Measurements from ENCODE around the gene TTC27. TPM values are rescaled to one million over a fixed set of nuclear protein-coding genes. Genes with fewer than 3 reads are reported as not detected.
A peak's percentile ranks its signal among the peaks of the same experiment; 100 is the strongest.

The TTC27 gene
- 10 to 100 TPM; 11.0 to 16.4 (median 11.3) TPM for total RNA-seq

GRCh38 chr2:32627814-32628579 lies at the start of gene TTC27:
Gene TTC27, plus strand, starts transcription at chr2:32628050. Its CDS starts 243 bp downstream, at chr2:32628293.
- DNase-seq (ENCODE audit: low spot score in 2 of 2): peak; percentile 95 to 99
- peak within 1 kb of the TSS; percentile 95 for H3K4me3 ChIP-seq (ENCODE audit: low read depth, poor library complexity, severe bottlenecking)
- 0 to 1% methylated on average over 39 of the region's 39 CpGs for WGBS, 2 donors
- intact Hi-C loops (cut with DNase I; ENCODE audit: low total_unique reads): no loop called here
- TF ChIP-seq POLR2A (IDR thresholded peaks at IDR 0.05): no peak

- intact Hi-C loops (cut with DNase I; ENCODE audit: low total_unique reads): no loop called here
- H3K4me3 ChIP-seq (ENCODE audit: low read depth, poor library complexity, severe bottlenecking): no peak overlapping the region
- WGBS, 2 donors: 67 to 75% methylated on average over 3 of the region's 3 CpGs
- TF ChIP-seq CTCF (IDR thresholded peaks at IDR 0.05): no peak
- no peak for TF ChIP-seq POLR2A (IDR thresholded peaks at IDR 0.05)
- no peak for DNase-seq (ENCODE audit: low spot score in 2 of 2)
These were observed 36.0 kb upstream of the TTC27 start for GRCh38 chr2:32591669-32592463.

GRCh38 chr2:32594573-32594972 lies 33.3 kb upstream of the TTC27 start:
- intact Hi-C loops (cut with DNase I; ENCODE audit: low total_unique reads): no loop called here
- TF ChIP-seq CTCF (IDR thresholded peaks at IDR 0.05) (no peak), POLR2A (IDR thresholded peaks at IDR 0.05) (no peak)
- WGBS, 2 donors: 90 to 94% methylated on average over 3 of the region's 3 CpGs
- DNase-seq (ENCODE audit: low spot score in 2 of 2): no peak
- H3K4me3 ChIP-seq (ENCODE audit: low read depth, poor library complexity, severe bottlenecking): no peak overlapping the region

- no peak overlapping the region for H3K4me3 ChIP-seq (ENCODE audit: low read depth, poor library complexity, severe bottlenecking)
- intact Hi-C loops (cut with DNase I; ENCODE audit: low total_unique reads): no loop called here
- DNase-seq (ENCODE audit: low spot score in 2 of 2): no peak
- 91 to 98% methylated on average over 2 of the region's 2 CpGs for WGBS, 2 donors
- TF ChIP-seq CTCF (IDR thresholded peaks at IDR 0.05) (no peak), POLR2A (IDR thresholded peaks at IDR 0.05) (no peak)
These were observed 16.5 kb upstream of the TTC27 start for GRCh38 chr2:32611366-32611765.

GRCh38 chr2:32611771-32612170 lies 16.1 kb upstream of the TTC27 start:
- 87 to 91% methylated on average over 1 of the region's 1 CpG for WGBS, 2 donors
- intact Hi-C loops (cut with DNase I; ENCODE audit: low total_unique reads): no loop called here
- H3K4me3 ChIP-seq (ENCODE audit: low read depth, poor library complexity, severe bottlenecking): no peak overlapping the region
- no peak for TF ChIP-seq POLR2A (IDR thresholded peaks at IDR 0.05)
- no peak for TF ChIP-seq CTCF (IDR thresholded peaks at IDR 0.05)
- no peak for DNase-seq (ENCODE audit: low spot score in 2 of 2)

GRCh38 chr2:32614084-32614483 lies 13.8 kb upstream of the TTC27 start:
- intact Hi-C loops (cut with DNase I; ENCODE audit: low total_unique reads): no loop called here
- no peak for TF ChIP-seq POLR2A (IDR thresholded peaks at IDR 0.05)
- TF ChIP-seq CTCF (IDR thresholded peaks at IDR 0.05): no peak
- WGBS, 2 donors: 94 to 96% methylated on average over 1 of the region's 1 CpG

More at GRCh38 chr2:32614084-32614483, 13.8 kb upstream of the TTC27 start:
- no peak overlapping the region for H3K4me3 ChIP-seq (ENCODE audit: low read depth, poor library complexity, severe bottlenecking)
- DNase-seq (ENCODE audit: low spot score in 2 of 2): no peak

All from lower leg skin (tissue), 4 donors.